ENCODE data around the gene TGM3. TPM values are rescaled to one million over a fixed set of nuclear protein-coding genes. Genes with fewer than 3 reads are reported as not detected.

TGM3 gene
- total RNA-seq, 2 experiments from 2014 or later: not detected

DNA sequence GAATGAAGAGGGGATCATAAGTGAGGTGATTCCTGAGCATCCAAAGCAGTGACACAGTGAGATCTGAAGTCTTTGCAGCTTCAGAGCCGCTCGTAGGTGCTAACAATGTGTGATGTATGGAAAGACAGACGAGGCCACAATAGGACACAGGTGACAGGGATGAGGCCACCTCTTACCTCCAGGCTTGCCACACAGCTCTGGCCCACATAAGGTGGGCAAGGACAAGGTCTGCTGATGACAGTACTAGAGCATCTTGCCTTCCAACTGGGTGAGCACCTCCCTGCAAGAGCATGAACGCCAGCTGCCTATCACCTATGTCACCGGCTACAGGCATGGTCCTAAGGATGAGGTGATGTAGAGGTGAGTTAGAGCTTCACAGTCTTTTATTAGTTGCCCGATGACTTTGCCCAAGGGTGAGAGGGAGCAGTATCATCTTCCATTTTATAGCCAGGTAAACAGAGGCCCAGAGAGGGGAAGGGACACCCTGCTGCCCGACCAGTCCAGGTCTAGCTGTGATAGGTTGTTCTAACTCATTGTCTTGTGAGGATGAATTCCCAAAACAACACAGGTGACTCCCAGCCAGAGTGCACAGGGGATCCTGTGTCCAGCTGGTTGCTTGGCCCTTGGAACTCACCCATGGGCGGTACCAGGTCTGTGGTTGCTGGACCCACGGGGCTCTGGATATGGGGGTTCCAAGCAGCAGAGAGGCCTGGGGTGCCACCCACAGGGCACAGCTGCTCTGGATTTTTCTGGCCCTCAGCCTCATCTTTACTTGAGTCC is 78.7 kb downstream of the TGM3 start:
- ChIA-PET CTCF (interaction anchor here (1.2 to 3.1 kb wide), 2 partner anchors 12 to 77 kb away, joined by 3 to 7 read pairs; no protein-coding TSS in a partner anchor), POLR2A (no interaction called here)
- Mint-ChIP-seq H3K4me1 (ENCODE audit: low read depth) (peaks cover 10% of the 10 kb centered on the region), H3K9me3 (ENCODE audit: insufficient read depth) (no peaks in the 10 kb centered on the region), H3K27me3 (ENCODE audit: low read depth) (peaks cover 29% of the 10 kb centered on the region), H3K27ac (no peak overlapping the region), H3K36me3 (ENCODE audit: low read depth) (no peaks in the 10 kb centered on the region), H3K4me3 (no peak overlapping the region)
- DNase-seq (no peak), ATAC-seq (no peak)

DNA sequence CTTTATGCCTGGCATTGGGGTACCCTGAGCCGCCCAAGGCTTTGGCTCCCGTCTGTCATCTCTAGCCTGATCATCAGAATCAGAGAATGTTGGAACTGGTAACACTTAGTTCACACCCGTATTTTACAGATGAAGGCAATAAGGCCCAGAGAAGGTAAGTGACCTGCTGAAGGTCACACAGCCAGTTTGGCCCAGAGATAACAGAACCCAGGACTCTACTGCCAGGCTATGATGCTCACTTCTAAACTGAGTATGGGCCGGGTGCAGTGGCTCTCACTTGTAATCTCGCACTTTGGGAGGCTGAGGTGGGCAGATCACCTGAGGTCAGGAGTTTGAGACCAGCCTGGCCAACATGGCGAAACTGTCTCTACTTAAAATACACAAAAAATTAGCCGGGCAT is 83.1 kb downstream of the TGM3 start:
- Mint-ChIP-seq H3K9me3 (ENCODE audit: insufficient read depth) (no peaks in the 10 kb centered on the region), H3K4me3 (no peak overlapping the region), H3K27me3 (ENCODE audit: low read depth) (peaks cover 27% of the 10 kb centered on the region), H3K36me3 (ENCODE audit: low read depth) (no peaks in the 10 kb centered on the region), H3K4me1 (ENCODE audit: low read depth) (peaks cover 22% of the 10 kb centered on the region), H3K27ac (no peak overlapping the region)
- CTCF ChIA-PET: interaction anchor here (1.0 to 1.8 kb wide), 5 partner anchors 8 to 143 kb away, joined by 3 to 7 read pairs (median 5); no protein-coding TSS in a partner anchor
- POLR2A ChIA-PET: no interaction called here
- DNase-seq (no peak), ATAC-seq (no peak)

DNA sequence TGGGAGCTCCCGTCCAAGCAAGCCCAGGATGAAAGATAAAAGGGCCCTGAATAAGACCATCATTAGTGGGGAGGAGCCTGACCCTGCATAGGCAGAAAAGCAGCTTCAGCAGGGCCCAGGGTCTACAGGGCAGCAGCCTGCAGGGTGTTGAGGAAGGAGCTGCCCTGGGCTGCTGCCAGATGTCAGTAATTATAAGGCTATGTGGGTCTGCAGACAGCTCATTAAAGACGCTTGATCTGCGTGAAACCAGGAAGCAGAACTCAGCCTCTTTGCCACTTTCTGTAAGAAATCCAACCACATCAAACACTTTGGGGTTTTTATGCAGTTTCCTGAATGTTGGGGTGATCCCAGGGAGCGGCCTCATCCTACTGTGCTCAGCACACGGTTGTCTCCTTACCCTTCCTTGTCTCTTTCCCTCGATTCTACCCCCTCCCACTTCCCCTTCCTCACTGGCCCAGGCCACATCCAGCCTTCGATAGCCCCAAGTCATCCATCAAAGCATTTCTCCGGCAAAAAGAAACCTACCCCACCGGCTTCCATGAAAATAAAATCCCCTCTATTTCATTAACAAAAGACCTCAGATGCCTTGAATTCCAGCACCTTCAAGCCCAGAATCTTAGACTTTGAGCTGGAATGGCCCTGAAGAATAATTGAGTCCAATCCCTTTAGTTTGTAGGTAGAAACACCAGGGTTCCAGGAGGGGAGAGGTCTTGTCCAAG is 83.9 kb downstream of the TGM3 start:
- ChIA-PET CTCF (interaction anchor here (1.0 to 1.8 kb wide), 4 partner anchors 8 to 142 kb away, joined by 3 to 7 read pairs (median 5); no protein-coding TSS in a partner anchor), POLR2A (interaction anchor here (0.7 kb wide), 1 partner anchor 10 kb away, joined by 3 read pairs; no protein-coding TSS in a partner anchor)
- peak; percentile 53 for DNase-seq
- Mint-ChIP-seq H3K4me1 (ENCODE audit: low read depth) (peaks cover 28% of the 10 kb centered on the region), H3K27ac (no peak overlapping the region), H3K27me3 (ENCODE audit: low read depth) (peaks cover 24% of the 10 kb centered on the region), H3K4me3 (peak overlapping the region; percentile 8), H3K36me3 (ENCODE audit: low read depth) (no peaks in the 10 kb centered on the region), H3K9me3 (ENCODE audit: insufficient read depth) (no peaks in the 10 kb centered on the region)
- peak; percentile 91 for ATAC-seq

DNA sequence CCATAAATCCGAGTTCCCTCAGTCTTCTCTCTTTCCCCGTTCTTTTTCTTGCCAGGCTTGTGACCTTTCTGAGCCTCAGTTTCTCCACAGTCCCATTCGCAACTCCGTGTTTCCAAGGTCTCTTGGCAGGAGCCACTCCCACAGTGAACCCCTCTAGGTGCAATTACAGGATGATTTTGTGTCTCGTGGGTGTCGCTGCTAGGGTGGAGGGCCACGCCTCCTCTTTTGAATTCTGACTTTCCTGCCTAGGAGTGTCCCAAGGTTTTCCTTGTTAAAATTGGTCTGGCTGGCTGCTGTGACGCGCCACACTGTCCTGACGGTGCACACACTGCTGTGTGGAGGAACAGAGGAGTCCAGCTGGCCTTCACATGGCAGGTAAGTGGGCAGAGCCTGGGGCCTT is 84.8 kb downstream of the TGM3 start, which contains the start of gene TGM6:
TSS of gene TGM6 (plus strand) at position 301 of the 400 bp plus-strand sequence. CDS start at position 369, 68 bp downstream.
- POLR2A ChIA-PET: interaction anchor here (0.5 kb wide), 1 partner anchor 836 kb away, joined by 3 read pairs; no protein-coding TSS in a partner anchor
- no peak for DNase-seq
- no peak for ATAC-seq
- Mint-ChIP-seq H3K4me1 (ENCODE audit: low read depth) (peaks cover 30% of the 10 kb centered on the region), H3K9me3 (ENCODE audit: insufficient read depth) (no peaks in the 10 kb centered on the region), H3K27me3 (ENCODE audit: low read depth) (peaks cover 24% of the 10 kb centered on the region), H3K27ac (peak within 1 kb of the TSS; percentile 25), H3K4me3 (peak within 1 kb of the TSS; percentile 8), H3K36me3 (ENCODE audit: low read depth) (no peaks in the 10 kb centered on the region)
- CTCF ChIA-PET: interaction anchor here (1.2 to 1.8 kb wide), 2 partner anchors 7 to 141 kb away, joined by 5 to 7 read pairs; no protein-coding TSS in a partner anchor

DNA sequence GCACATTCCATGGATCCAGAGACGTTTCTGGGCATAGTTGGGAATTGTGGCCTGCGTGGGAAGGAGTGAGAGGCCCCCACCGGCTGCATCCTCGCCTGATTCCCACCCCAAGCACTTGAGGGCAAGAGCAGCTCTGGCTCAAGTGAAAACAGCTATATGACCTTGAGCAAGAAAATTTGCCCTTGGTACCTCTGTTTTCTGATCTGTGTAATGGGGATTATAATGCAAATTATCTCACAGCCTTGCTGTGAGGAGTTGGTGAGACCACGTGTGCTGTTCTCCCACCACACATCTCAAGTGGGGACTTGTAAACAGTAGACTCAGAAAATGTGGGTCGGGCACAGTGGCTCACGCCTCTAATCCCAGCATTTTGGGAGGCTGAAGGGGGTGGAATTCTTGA is 85.5 kb downstream of the TGM3 start:
- ChIA-PET POLR2A (interaction anchor here (0.5 kb wide), 1 partner anchor 837 kb away, joined by 3 read pairs; no protein-coding TSS in a partner anchor), CTCF (no interaction called here)
- no peak overlapping the region for H3K4me3 Mint-ChIP-seq
- ATAC-seq (no peak), DNase-seq (no peak)
- no peaks in the 10 kb centered on the region for H3K36me3 Mint-ChIP-seq (ENCODE audit: low read depth)
- H3K27ac Mint-ChIP-seq: no peak overlapping the region
- H3K4me1 Mint-ChIP-seq (ENCODE audit: low read depth): peaks cover 32% of the 10 kb centered on the region
- peaks cover 24% of the 10 kb centered on the region for H3K27me3 Mint-ChIP-seq (ENCODE audit: low read depth)
- no peaks in the 10 kb centered on the region for H3K9me3 Mint-ChIP-seq (ENCODE audit: insufficient read depth)

DNA sequence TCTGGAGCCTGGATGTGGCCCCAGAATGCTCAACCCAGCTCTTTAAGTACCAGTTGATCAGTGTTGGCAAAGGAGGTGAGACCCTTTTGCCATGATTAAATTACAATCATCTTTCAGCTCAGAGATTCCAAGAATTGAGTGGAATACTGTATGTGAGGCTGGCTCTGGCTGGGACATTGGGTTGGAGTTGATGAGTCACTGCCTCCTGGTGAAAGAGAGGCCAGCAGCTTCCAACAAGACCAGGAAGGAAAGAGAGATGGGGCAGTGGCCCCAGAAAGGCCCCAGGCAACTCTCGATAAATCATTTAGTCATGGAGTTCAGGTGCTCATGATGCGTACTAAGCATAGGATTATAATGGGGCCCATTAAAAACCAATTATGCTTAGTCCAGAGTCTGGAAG is 87.0 kb downstream of the TGM3 start:
- Mint-ChIP-seq H3K4me1 (ENCODE audit: low read depth) (peaks cover 39% of the 10 kb centered on the region), H3K9me3 (ENCODE audit: insufficient read depth) (no peaks in the 10 kb centered on the region), H3K36me3 (ENCODE audit: low read depth) (no peaks in the 10 kb centered on the region), H3K27ac (no peak overlapping the region), H3K27me3 (ENCODE audit: low read depth) (peaks cover 21% of the 10 kb centered on the region), H3K4me3 (no peak overlapping the region)
- DNase-seq (no peak), ATAC-seq (no peak)
- ChIA-PET POLR2A (no interaction called here), CTCF (no interaction called here)

DNA sequence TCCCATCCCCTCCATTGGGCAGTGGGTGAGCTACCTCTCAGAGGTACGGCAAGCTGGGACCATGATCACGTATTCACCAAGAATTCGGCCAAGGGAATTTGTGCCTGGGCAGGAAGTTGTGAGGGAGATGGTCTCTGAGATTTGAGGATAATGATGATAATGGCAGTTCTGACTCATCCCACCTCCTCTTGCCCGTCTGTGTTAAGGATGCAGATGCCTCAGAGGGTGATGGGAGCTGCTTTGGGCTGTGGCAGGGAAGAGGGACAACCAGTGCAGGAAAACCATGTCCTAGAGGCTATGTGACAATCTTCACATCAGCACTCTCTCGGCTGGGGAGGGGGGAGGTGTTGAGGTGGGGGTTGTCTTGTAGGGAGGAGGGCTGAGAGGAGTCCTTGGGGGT is 89.2 kb downstream of the TGM3 start:
- DNase-seq: no peak
- H3K9me3 Mint-ChIP-seq (ENCODE audit: insufficient read depth): no peaks in the 10 kb centered on the region
- no peaks in the 10 kb centered on the region for H3K36me3 Mint-ChIP-seq (ENCODE audit: low read depth)
- H3K4me1 Mint-ChIP-seq (ENCODE audit: low read depth): peaks cover 24% of the 10 kb centered on the region
- POLR2A ChIA-PET: interaction anchor here (1.0 kb wide), 1 partner anchor 86 kb away, joined by 3 read pairs; the partner anchor contains the start of gene SNRPB
- H3K4me3 Mint-ChIP-seq: no peak overlapping the region
- no peak for ATAC-seq
- CTCF ChIA-PET: interaction anchor here (1.0 to 1.2 kb wide), 2 partner anchors 35 to 67 kb away, joined by 3 to 5 read pairs; no protein-coding TSS in a partner anchor
- no peak overlapping the region for H3K27ac Mint-ChIP-seq
- peaks cover 17% of the 10 kb centered on the region for H3K27me3 Mint-ChIP-seq (ENCODE audit: low read depth)

DNA sequence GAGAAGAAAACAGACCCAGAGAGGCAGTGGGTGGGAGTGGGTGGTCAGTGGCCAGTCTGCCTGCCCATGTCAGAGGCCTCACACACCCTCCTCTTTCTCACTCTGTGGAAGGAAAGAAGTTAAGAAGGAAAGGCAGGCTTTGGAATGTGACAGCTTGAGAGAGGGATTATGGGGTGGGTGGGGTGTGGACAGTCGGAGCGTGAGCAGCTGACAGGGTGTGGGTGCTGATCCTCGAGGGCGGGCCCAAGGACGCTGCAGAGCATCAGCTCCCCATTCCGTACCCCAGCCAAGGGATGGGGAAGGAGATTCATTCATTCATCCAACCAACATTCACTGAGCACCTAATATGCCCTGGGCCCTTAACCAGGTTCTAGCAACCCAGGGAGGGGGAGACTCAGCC is 89.7 kb downstream of the TGM3 start:
- POLR2A ChIA-PET: interaction anchor here (1.0 kb wide), 1 partner anchor 85 kb away, joined by 3 read pairs; the partner anchor contains the start of gene SNRPB
- CTCF ChIA-PET: no interaction called here
- no peak overlapping the region for H3K4me3 Mint-ChIP-seq

DNA sequence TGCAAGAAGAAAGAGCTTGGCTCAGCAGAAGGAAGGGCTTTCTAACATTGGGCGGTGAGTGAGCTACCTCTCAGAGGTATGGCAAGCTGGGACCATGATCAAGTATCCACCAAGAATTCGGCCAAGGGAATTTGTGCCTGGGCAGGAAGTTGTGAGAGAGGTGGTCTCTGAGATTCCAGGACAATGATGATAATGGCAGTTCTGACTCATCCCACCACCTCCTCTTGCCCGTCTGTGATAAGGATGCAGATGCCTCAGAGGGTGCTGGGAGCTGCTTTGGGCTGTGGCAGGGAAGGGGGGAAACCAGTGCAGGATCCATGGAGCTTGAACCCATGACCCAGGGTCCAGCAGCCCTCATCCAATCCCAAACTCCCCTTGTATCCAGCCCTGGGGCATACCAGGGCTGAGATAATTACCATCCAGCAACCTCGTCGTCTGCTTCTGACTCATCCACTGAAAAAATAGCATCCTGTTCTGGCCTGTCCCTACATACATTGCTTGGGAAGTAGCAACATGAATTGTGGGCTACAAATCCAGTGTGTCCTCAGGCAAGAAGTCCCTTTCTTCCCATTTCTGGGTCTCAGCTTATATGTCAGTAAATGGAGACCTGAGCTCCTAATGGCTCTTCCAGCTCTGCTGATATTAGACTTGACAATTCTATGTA is 90.8 kb downstream of the TGM3 start:
- H3K27ac Mint-ChIP-seq: no peak overlapping the region
- DNase-seq: no peak
- POLR2A ChIA-PET: interaction anchor here (1.4 kb wide), 1 partner anchor 84 kb away, joined by 4 read pairs; the partner anchor contains the start of gene SNRPB
- peaks cover 22% of the 10 kb centered on the region for H3K27me3 Mint-ChIP-seq (ENCODE audit: low read depth)
- ATAC-seq: no peak
- no peaks in the 10 kb centered on the region for H3K36me3 Mint-ChIP-seq (ENCODE audit: low read depth)
- H3K9me3 Mint-ChIP-seq (ENCODE audit: insufficient read depth): no peaks in the 10 kb centered on the region
- CTCF ChIA-PET: interaction anchor here (0.7 to 2.6 kb wide), 25 partner anchors 8 to 179 kb away, joined by 3 to 21 read pairs (median 5); partner anchors contain the start of gene SNRPB
- peaks cover 16% of the 10 kb centered on the region for H3K4me1 Mint-ChIP-seq (ENCODE audit: low read depth)
- no peak overlapping the region for H3K4me3 Mint-ChIP-seq

More for the DNA sequence above, 89.7 kb downstream of the TGM3 start:
- H3K36me3 Mint-ChIP-seq (ENCODE audit: low read depth): no peaks in the 10 kb centered on the region
- no peaks in the 10 kb centered on the region for H3K9me3 Mint-ChIP-seq (ENCODE audit: insufficient read depth)
- ATAC-seq (no peak), DNase-seq (no peak)
- H3K27me3 Mint-ChIP-seq (ENCODE audit: low read depth): peaks cover 17% of the 10 kb centered on the region
- H3K4me1 Mint-ChIP-seq (ENCODE audit: low read depth): peaks cover 20% of the 10 kb centered on the region
- H3K27ac Mint-ChIP-seq: no peak overlapping the region

DNA sequence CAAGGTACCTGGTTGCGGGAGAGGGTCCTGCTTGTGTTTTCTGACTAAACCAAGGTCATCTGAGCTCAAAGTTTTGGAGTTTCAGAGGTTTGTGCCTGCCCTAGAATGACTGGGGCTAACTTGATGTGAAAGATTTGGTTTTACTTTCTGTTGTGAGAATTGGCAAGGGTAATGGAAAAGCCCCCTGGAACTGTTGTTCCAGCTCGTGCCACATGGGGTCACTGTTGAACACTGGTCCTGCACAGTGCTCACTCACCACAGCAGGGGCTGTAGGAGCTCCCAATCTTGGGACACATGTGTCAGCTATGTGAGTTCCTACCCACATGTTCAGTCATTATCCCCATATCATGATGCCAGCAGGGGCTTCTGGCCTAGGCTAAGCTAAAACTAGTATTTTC is 91.4 kb downstream of the TGM3 start:
- Mint-ChIP-seq H3K27me3 (ENCODE audit: low read depth) (peaks cover 25% of the 10 kb centered on the region), H3K36me3 (ENCODE audit: low read depth) (no peaks in the 10 kb centered on the region), H3K9me3 (ENCODE audit: insufficient read depth) (no peaks in the 10 kb centered on the region), H3K4me1 (ENCODE audit: low read depth) (peaks cover 16% of the 10 kb centered on the region), H3K27ac (no peak overlapping the region), H3K4me3 (no peak overlapping the region)
- peak; percentile 74 for DNase-seq
- POLR2A ChIA-PET: interaction anchor here (1.4 kb wide), 1 partner anchor 83 kb away, joined by 4 read pairs; the partner anchor contains the start of gene SNRPB
- CTCF ChIA-PET: interaction anchor here (0.7 to 2.6 kb wide), 27 partner anchors 7 to 179 kb away, joined by 3 to 21 read pairs (median 5); partner anchors contain the start of gene SNRPB
- peak; percentile 83 for ATAC-seq

DNA sequence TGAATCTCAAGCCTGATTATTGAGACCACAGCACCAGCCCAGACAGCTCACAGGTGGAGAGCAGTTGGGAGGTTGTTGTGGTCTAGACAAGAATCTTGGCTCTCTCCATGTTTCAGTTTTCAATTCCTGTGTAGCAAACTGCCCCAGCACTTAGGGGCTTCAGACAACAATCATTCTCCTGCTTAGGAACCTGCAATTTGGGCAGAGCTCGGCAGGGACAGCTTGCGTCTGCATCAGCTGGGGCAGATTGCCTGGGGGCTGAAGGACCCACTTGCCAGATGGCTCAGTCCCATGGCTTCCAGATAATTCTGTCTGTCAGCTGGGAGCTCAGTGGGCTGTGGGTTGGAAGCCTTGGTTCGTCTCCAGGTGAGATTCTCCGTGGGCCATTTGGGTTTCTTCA is 91.8 kb downstream of the TGM3 start:
- H3K4me1 Mint-ChIP-seq (ENCODE audit: low read depth): peaks cover 16% of the 10 kb centered on the region

More for the DNA sequence above, 91.8 kb downstream of the TGM3 start:
- Mint-ChIP-seq H3K27me3 (ENCODE audit: low read depth) (peaks cover 21% of the 10 kb centered on the region), H3K27ac (no peak overlapping the region), H3K36me3 (ENCODE audit: low read depth) (no peaks in the 10 kb centered on the region), H3K9me3 (ENCODE audit: insufficient read depth) (no peaks in the 10 kb centered on the region), H3K4me3 (no peak overlapping the region)
- POLR2A ChIA-PET: interaction anchor here (1.4 kb wide), 1 partner anchor 83 kb away, joined by 4 read pairs; the partner anchor contains the start of gene SNRPB
- no peak for ATAC-seq
- DNase-seq: no peak
- CTCF ChIA-PET: interaction anchor here (0.9 to 2.6 kb wide), 19 partner anchors 8 to 180 kb away, joined by 3 to 21 read pairs (median 5); partner anchors contain the start of gene SNRPB

Measured in activated CD8-positive, alpha-beta T cell treated with anti-CD3 and anti-CD28 coated beads, Interleukin-2, amount 10 ng/mL, durations not matched to agents 7 days and 5 days (primary cell).